CD4-positive, alpha-beta T cell treated with Interleukin-12 subunit alpha and Interleukin-12 subunit beta, for 1 hour (primary cell): ENCODE results near the gene RPL19.

Source experiments
- DNase-seq: peaks from one replicate; pipeline ENCODE4 v3.0.0-alpha.2; 2020

The RPL19 gene

GRCh38 chr17:39173526-39174274, 26.4 kb upstream of the RPL19 start:
- DNase-seq: no peak

- peak; percentile 79 for DNase-seq
These were observed 25.0 kb upstream of the RPL19 start for GRCh38 chr17:39174920-39175694.

GRCh38 chr17:39175695-39176093, 24.4 kb upstream of the RPL19 start:
- DNase-seq: no peak

GRCh38 chr17:39177256-39177655, 22.8 kb upstream of the RPL19 start:
- DNase-seq: no peak

- no peak for DNase-seq
These were observed 21.5 kb upstream of the RPL19 start for GRCh38 chr17:39178536-39178935.

- no peak for DNase-seq
These were observed 18.8 kb upstream of the RPL19 start for GRCh38 chr17:39181303-39181702.

- DNase-seq: no peak
These were observed 17.0 kb upstream of the RPL19 start for GRCh38 chr17:39183045-39183444.

- no peak for DNase-seq
These were observed 16.4 kb upstream of the RPL19 start for GRCh38 chr17:39183720-39184119.

- DNase-seq: no peak
These were observed 13.5 kb upstream of the RPL19 start for GRCh38 chr17:39186481-39187002.

GRCh38 chr17:39187152-39187830, 12.8 kb upstream of the RPL19 start:
- no peak for DNase-seq

- DNase-seq: no peak
These were observed 8.2 kb upstream of the RPL19 start for GRCh38 chr17:39191750-39192510.

- no peak for DNase-seq
These were observed 7.2 kb upstream of the RPL19 start for GRCh38 chr17:39192901-39193300.

- DNase-seq: no peak
These were observed 6.7 kb upstream of the RPL19 start for GRCh38 chr17:39193346-39193745.

GRCh38 chr17:39194089-39194984, 5.7 kb upstream of the RPL19 start:
- DNase-seq: no peak

- no peak for DNase-seq
These were observed 5.0 kb upstream of the RPL19 start for GRCh38 chr17:39194985-39195524.

GRCh38 chr17:39195568-39196160, 4.4 kb upstream of the RPL19 start:
- DNase-seq: peak; percentile 45

GRCh38 chr17:39196241-39196807, 3.8 kb upstream of the RPL19 start:
- DNase-seq: no peak

GRCh38 chr17:39196808-39197291, 3.2 kb upstream of the RPL19 start:
- peak; percentile 21 for DNase-seq

GRCh38 chr17:39197380-39198185, 2.5 kb upstream of the RPL19 start, which contains the start of gene CACNB1:
TSS of gene CACNB1 (minus strand) at chr17:39197669. CDS start at chr17:39197495, 174 bp downstream.
- DNase-seq: peak; percentile 70
